SK-N-SH treated with all-trans-retinoic acid at 6 μM for 48 hours (cell line): ENCODE data around the gene GAREM1.

ENCODE experiments used
- ATAC-seq: fragments of 200-7000 bp; cut with Tn5 transposase; 3 replicates; pipeline ENCODE4 v1.9.1; 2020; ENCODE audit warnings: mild to moderate bottlenecking, moderate library complexity
- ARNTL ChIP-seq: fragments of 450-650 bp; formaldehyde crosslinking; IDR thresholded peaks from 2 replicates; pipeline ENCODE4 v1.5.0; 2020; ENCODE audit warnings: low read depth, mild to moderate bottlenecking, moderate library complexity, borderline replicate concordance
- BACH2 ChIP-seq: fragments of 250-450 bp; sonication (Bioruptor Pico); IDR thresholded peaks from 2 replicates; pipeline ENCODE4 v1.9.0; 2021; ENCODE audit warnings: mild to moderate bottlenecking, borderline replicate concordance
- ESRRG ChIP-seq: fragments of 250-450 bp; sonication (Bioruptor Pico); IDR thresholded peaks from 2 replicates; pipeline ENCODE4 v1.6.1; 2021; ENCODE audit warnings: mild to moderate bottlenecking
- GLIS3 ChIP-seq: fragments of 250-450 bp; sonication (Bioruptor Pico); IDR thresholded peaks from 2 replicates; pipeline ENCODE4 v1.5.0; 2020; ENCODE audit warnings: mild to moderate bottlenecking, moderate library complexity
- ISL1 ChIP-seq: fragments of 250-450 bp; sonication (Bioruptor Pico); IDR thresholded peaks from 2 replicates; pipeline ENCODE4 v2.1.2; 2022; ENCODE audit warnings: mild to moderate bottlenecking, moderate library complexity
- PPARA ChIP-seq: fragments of 250-450 bp; sonication (Bioruptor Pico); IDR thresholded peaks from 2 replicates; pipeline ENCODE4 v1.5.0; 2020; ENCODE audit warnings: mild to moderate bottlenecking, borderline replicate concordance
- RARB ChIP-seq: fragments of 250-450 bp; sonication (Bioruptor Pico); IDR thresholded peaks from 2 replicates; pipeline ENCODE4 v1.8.0; 2021; ENCODE audit warnings: mild to moderate bottlenecking, moderate library complexity
- SNAI2 ChIP-seq: fragments of 250-450 bp; sonication (Bioruptor Pico); IDR thresholded peaks from 2 replicates; pipeline ENCODE4 v1.5.0; 2020; ENCODE audit warnings: mild to moderate bottlenecking, moderate library complexity
- ZC3H10 ChIP-seq: fragments of 250-450 bp; sonication (Bioruptor Pico); IDR thresholded peaks from 2 replicates; pipeline ENCODE4 v1.5.1; 2021; ENCODE audit warnings: mild to moderate bottlenecking, moderate library complexity
- ZFP30 ChIP-seq: fragments of 450-650 bp; formaldehyde crosslinking; IDR thresholded peaks from 2 replicates; pipeline ENCODE4 v1.5.0; 2022; ENCODE audit warnings: mild to moderate bottlenecking, moderate library complexity
- ZNF565 ChIP-seq: fragments of 450-650 bp; formaldehyde crosslinking; conservative IDR thresholded peaks from 2 replicates; pipeline ENCODE4 v1.5.0; 2020; ENCODE audit warnings: low read depth, mild to moderate bottlenecking, moderate library complexity
- ZNF70 ChIP-seq: fragments of 450-650 bp; formaldehyde crosslinking; IDR thresholded peaks from 2 replicates; pipeline ENCODE4 v1.5.0; 2020; ENCODE audit warnings: mild to moderate bottlenecking, moderate library complexity
- ZNF8 ChIP-seq: fragments of 450-650 bp; formaldehyde crosslinking; IDR thresholded peaks from 2 replicates; pipeline ENCODE4 v1.5.0; 2020; ENCODE audit warnings: mild to moderate bottlenecking, moderate library complexity
- TF ChIP-seq, protein P1 (sequence below): fragments of 250-450 bp; sonication (Bioruptor Pico); IDR thresholded peaks from 2 replicates; pipeline ENCODE4 v1.5.0; 2020; ENCODE audit warnings: mild to moderate bottlenecking, moderate library complexity
- TF ChIP-seq, protein P2 (sequence below): fragments of 250-450 bp; sonication (Bioruptor Pico); IDR thresholded peaks from 2 replicates; pipeline ENCODE4 v1.8.0; 2021; ENCODE audit warnings: low read depth, mild to moderate bottlenecking, moderate library complexity, borderline replicate concordance
- TF ChIP-seq, protein P3 (sequence below): fragments of 250-450 bp; sonication (Bioruptor Pico); IDR thresholded peaks from 2 replicates; pipeline ENCODE4 v1.5.1; 2020; ENCODE audit warnings: low read depth, mild to moderate bottlenecking, moderate library complexity
- TF ChIP-seq, protein P4 (sequence below): fragments of 250-450 bp; sonication (Bioruptor Pico); IDR thresholded peaks from 2 replicates; pipeline ENCODE4 v1.5.1; 2021; ENCODE audit warnings: mild to moderate bottlenecking, moderate library complexity
- TF ChIP-seq, protein P5 (sequence below): fragments of 250-450 bp; sonication (Bioruptor Pico); IDR thresholded peaks from 2 replicates; pipeline ENCODE4 v1.8.0; 2020; ENCODE audit warnings: mild to moderate bottlenecking, moderate library complexity, borderline replicate concordance

GAREM1 gene

DNA sequence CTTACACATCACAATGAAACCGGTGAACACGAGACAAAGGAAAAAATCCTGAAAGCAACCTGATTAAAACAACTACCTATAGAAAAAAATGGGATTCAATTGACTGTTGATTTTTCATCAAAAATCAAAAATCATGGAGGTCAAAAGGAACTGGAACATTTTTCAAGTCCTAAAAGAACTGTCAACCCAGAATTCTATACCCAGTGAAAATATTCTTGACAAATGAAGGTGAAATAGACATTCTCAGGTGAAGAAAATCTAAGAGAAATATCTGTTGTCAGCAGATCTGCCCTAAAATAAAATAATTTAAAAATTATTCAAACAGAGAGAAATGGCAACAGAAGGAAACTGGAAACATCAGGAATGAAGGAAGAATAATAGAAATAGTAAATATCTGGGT, 38.9 kb downstream of the GAREM1 start (continued):
- TF ChIP-seq, protein P1, sequence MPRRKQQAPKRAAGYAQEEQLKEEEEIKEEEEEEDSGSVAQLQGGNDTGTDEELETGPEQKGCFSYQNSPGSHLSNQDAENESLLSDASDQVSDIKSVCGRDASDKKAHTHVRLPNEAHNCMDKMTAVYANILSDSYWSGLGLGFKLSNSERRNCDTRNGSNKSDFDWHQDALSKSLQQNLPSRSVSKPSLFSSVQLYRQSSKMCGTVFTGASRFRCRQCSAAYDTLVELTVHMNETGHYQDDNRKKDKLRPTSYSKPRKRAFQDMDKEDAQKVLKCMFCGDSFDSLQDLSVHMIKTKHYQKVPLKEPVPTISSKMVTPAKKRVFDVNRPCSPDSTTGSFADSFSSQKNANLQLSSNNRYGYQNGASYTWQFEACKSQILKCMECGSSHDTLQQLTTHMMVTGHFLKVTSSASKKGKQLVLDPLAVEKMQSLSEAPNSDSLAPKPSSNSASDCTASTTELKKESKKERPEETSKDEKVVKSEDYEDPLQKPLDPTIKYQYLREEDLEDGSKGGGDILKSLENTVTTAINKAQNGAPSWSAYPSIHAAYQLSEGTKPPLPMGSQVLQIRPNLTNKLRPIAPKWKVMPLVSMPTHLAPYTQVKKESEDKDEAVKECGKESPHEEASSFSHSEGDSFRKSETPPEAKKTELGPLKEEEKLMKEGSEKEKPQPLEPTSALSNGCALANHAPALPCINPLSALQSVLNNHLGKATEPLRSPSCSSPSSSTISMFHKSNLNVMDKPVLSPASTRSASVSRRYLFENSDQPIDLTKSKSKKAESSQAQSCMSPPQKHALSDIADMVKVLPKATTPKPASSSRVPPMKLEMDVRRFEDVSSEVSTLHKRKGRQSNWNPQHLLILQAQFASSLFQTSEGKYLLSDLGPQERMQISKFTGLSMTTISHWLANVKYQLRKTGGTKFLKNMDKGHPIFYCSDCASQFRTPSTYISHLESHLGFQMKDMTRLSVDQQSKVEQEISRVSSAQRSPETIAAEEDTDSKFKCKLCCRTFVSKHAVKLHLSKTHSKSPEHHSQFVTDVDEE (CRISPR knock-in tag): no peak
- no peak for TF ChIP-seq ESRRG (CRISPR knock-in tag)
- no peak for TF ChIP-seq PPARA (CRISPR knock-in tag)
- no peak for TF ChIP-seq ARNTL (CRISPR knock-in tag)
- TF ChIP-seq, protein P2, sequence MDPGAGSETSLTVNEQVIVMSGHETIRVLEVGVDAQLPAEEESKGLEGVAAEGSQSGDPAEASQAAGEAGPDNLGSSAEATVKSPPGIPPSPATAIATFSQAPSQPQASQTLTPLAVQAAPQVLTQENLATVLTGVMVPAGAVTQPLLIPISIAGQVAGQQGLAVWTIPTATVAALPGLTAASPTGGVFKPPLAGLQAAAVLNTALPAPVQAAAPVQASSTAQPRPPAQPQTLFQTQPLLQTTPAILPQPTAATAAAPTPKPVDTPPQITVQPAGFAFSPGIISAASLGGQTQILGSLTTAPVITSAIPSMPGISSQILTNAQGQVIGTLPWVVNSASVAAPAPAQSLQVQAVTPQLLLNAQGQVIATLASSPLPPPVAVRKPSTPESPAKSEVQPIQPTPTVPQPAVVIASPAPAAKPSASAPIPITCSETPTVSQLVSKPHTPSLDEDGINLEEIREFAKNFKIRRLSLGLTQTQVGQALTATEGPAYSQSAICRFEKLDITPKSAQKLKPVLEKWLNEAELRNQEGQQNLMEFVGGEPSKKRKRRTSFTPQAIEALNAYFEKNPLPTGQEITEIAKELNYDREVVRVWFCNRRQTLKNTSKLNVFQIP (CRISPR knock-in tag): no peak
- no peak for TF ChIP-seq SNAI2 (CRISPR knock-in tag)
- no peak for TF ChIP-seq ZNF565 (CRISPR knock-in tag)
- TF ChIP-seq BACH2 (CRISPR knock-in tag): no peak
- no peak for TF ChIP-seq ZNF70
- TF ChIP-seq, all 23 proteins: peak for 0

DNA sequence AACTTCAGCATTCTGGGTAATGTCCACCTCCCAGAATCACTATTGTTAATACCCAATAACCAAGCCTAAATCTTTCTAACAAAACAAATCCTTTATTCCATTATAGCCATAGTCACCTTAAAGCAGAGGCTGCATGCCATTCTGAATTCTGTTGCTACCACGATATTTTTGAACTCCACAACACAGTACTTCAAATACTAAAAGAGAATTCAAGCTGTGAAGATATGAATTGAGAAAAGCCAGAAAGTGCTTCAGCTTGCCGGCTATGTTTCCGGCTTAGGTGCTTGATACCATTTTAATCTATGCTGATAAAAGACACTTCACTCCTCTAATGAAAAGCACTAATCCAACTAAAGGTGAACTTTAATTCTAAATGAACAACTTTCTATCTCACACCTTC, 41.3 kb downstream of the GAREM1 start:
- ATAC-seq: no peak
- no peak for TF ChIP-seq ZNF565 (CRISPR knock-in tag)
- TF ChIP-seq, protein P3, sequence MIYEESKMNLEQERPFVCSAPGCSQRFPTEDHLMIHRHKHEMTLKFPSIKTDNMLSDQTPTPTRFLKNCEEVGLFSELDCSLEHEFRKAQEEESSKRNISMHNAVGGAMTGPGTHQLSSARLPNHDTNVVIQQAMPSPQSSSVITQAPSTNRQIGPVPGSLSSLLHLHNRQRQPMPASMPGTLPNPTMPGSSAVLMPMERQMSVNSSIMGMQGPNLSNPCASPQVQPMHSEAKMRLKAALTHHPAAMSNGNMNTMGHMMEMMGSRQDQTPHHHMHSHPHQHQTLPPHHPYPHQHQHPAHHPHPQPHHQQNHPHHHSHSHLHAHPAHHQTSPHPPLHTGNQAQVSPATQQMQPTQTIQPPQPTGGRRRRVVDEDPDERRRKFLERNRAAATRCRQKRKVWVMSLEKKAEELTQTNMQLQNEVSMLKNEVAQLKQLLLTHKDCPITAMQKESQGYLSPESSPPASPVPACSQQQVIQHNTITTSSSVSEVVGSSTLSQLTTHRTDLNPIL (CRISPR knock-in tag): no peak
- TF ChIP-seq, protein P1 (CRISPR knock-in tag): no peak
- TF ChIP-seq, protein P4, sequence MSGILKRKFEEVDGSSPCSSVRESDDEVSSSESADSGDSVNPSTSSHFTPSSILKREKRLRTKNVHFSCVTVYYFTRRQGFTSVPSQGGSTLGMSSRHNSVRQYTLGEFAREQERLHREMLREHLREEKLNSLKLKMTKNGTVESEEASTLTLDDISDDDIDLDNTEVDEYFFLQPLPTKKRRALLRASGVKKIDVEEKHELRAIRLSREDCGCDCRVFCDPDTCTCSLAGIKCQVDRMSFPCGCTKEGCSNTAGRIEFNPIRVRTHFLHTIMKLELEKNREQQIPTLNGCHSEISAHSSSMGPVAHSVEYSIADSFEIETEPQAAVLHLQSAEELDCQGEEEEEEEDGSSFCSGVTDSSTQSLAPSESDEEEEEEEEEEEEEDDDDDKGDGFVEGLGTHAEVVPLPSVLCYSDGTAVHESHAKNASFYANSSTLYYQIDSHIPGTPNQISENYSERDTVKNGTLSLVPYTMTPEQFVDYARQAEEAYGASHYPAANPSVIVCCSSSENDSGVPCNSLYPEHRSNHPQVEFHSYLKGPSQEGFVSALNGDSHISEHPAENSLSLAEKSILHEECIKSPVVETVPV (CRISPR knock-in tag): no peak
- TF ChIP-seq PPARA (CRISPR knock-in tag): no peak
- no peak for TF ChIP-seq RARB (CRISPR knock-in tag)
- TF ChIP-seq GLIS3 (CRISPR knock-in tag): no peak
- TF ChIP-seq ZNF8: no peak
- no peak for TF ChIP-seq SNAI2 (CRISPR knock-in tag)
- no peak for TF ChIP-seq ISL1

DNA sequence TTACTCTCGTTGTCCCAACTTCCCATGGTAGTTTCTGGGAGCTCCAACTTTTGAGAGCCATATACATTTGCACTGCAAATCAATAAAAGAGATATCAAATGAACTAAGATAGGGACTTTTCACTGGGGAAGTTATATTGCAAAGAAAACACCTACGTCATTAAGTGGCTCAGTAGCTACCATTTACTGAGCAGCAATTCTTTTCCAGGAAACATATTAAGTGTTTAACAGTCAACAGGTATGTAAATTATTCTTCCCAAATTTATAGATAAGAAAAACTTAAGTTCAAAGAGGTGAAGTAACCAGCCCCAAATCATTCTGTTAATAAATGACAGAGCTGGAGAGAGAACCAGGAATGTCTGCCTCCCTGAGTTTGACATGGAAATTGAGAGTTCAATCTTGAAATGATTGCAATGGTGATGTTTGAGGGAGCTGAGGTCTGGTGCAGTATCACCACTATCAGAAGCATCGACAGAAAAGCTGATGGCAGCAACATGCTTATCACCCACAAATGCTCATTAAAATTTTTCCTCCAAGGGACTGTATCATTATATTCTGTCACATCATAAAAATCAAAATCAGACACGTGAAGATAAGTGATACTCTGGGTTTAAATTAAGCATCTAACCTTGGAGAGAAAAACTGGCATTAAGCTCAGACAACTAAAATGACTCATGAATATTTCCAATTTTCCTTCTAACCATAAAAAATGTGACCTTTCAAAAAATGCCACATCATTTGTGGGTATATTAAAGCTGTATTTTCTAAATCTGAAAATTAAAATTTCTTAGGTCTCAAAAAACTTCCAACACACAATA, 43.4 kb downstream of the GAREM1 start:
- TF ChIP-seq, protein P4 (CRISPR knock-in tag): no peak
- TF ChIP-seq, protein P5, sequence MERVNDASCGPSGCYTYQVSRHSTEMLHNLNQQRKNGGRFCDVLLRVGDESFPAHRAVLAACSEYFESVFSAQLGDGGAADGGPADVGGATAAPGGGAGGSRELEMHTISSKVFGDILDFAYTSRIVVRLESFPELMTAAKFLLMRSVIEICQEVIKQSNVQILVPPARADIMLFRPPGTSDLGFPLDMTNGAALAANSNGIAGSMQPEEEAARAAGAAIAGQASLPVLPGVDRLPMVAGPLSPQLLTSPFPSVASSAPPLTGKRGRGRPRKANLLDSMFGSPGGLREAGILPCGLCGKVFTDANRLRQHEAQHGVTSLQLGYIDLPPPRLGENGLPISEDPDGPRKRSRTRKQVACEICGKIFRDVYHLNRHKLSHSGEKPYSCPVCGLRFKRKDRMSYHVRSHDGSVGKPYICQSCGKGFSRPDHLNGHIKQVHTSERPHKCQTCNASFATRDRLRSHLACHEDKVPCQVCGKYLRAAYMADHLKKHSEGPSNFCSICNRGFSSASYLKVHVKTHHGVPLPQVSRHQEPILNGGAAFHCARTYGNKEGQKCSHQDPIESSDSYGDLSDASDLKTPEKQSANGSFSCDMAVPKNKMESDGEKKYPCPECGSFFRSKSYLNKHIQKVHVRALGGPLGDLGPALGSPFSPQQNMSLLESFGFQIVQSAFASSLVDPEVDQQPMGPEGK (CRISPR knock-in tag): no peak
- TF ChIP-seq ZC3H10 (CRISPR knock-in tag) (no peak), ZNF70 (no peak), ZFP30 (CRISPR knock-in tag) (no peak)
- peak; percentile 56 for ATAC-seq
